ENCODE data around the gene FOXN4. TPM values are rescaled to one million over a fixed set of nuclear protein-coding genes. Genes with fewer than 3 reads are reported as not detected.

The FOXN4 gene
- total RNA-seq, 4 donors from 2014 or later: not detected

GRCh38 chr12:109275173-109275572, 33.9 kb downstream of the FOXN4 start:
- H3K27me3 ChIP-seq: no peaks in the 10 kb centered on the region
- H3K27ac ChIP-seq (replicated peaks in 1 of 4): no peak overlapping the region
- WGBS: 76% methylated on average over 4 of the region's 4 CpGs
- TF ChIP-seq EP300 (IDR thresholded peaks at IDR 0.05): no peak
- H3K4me3 ChIP-seq: no peak overlapping the region
- intact Hi-C loops (cut with DNase I): no loop called here
- no peaks in the 10 kb centered on the region for H3K9me3 ChIP-seq
- no peak for DNase-seq (ENCODE audit: extremely low spot score)
- H3K4me1 ChIP-seq: peaks cover 6 to 34% (median 25%) of the 10 kb centered on the region in 4 donors
- H3K36me3 ChIP-seq: peaks cover 0 to 6% (median 0%) of the 10 kb centered on the region in 4 donors

- no peak overlapping the region for H3K4me3 ChIP-seq
- no peak overlapping the region for H3K27ac ChIP-seq (replicated peaks in 1 of 4)
- H3K36me3 ChIP-seq: peaks cover 0 to 6% (median 0%) of the 10 kb centered on the region in 4 donors
- WGBS: no CpG with 5 or more reads among the region's 1 CpG
- DNase-seq (ENCODE audit: extremely low spot score): no peak
- H3K9me3 ChIP-seq: no peaks in the 10 kb centered on the region
- intact Hi-C loops (cut with DNase I): no loop called here
- TF ChIP-seq EP300 (IDR thresholded peaks at IDR 0.05) (no peak), POLR2AphosphoS5 (IDR thresholded peaks at IDR 0.05) (no peak), POLR2A (IDR thresholded peaks at IDR 0.05; ENCODE audit: low read depth) (no peak), CTCF (IDR thresholded peaks at IDR 0.05) (no peak)
- H3K27me3 ChIP-seq: no peaks in the 10 kb centered on the region
- H3K4me1 ChIP-seq: peaks cover 6 to 34% (median 22%) of the 10 kb centered on the region in 4 donors
Measured at GRCh38 chr12:109274381-109274780, 34.7 kb downstream of the FOXN4 start.

GRCh38 chr12:109273354-109273753, 35.7 kb downstream of the FOXN4 start:
- DNase-seq (ENCODE audit: extremely low spot score): no peak
- Histone ChIP-seq H3K36me3 (peaks cover 0 to 10% (median 7%) of the 10 kb centered on the region in 4 donors), H3K9me3 (no peaks in the 10 kb centered on the region), H3K4me1 (peaks cover 2 to 32% (median 14%) of the 10 kb centered on the region in 4 donors), H3K27ac (replicated peaks in 1 of 4) (no peak overlapping the region), H3K4me3 (no peak overlapping the region), H3K27me3 (no peaks in the 10 kb centered on the region)
- 45% methylated on average over 16 of the region's 16 CpGs for WGBS
- TF ChIP-seq POLR2AphosphoS5 (IDR thresholded peaks at IDR 0.05) (no peak), POLR2A (IDR thresholded peaks at IDR 0.05; ENCODE audit: low read depth) (no peak), CTCF (IDR thresholded peaks at IDR 0.05) (no peak), EP300 (IDR thresholded peaks at IDR 0.05) (no peak)
- intact Hi-C loops (cut with DNase I): no loop called here

DNA sequence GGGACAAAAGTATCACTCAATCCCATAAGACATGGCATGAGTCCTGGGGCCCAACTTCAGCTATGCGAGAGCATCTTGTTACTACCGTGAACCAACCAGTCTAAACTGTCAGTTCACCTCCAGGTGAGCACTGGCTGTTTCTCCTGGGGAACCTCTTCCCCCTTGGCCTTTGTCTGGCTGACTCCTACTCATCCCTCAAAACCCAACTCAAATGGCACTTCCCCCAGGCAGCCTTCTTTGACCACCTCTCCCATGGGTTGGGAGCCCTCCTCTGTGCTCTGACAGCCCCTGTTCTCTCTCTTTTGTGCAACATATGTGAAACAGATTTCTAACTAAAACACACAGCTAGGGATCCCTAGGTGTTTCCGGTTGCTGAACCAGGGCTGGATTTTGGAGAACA, 37.7 kb downstream of the FOXN4 start:
- DNase-seq (ENCODE audit: extremely low spot score): no peak
- peaks cover 11 to 29% (median 25%) of the 10 kb centered on the region in 4 donors for H3K36me3 ChIP-seq
- intact Hi-C loops (cut with DNase I): no loop called here
- H3K27ac ChIP-seq (replicated peaks in 1 of 4): no peak overlapping the region
- no peak for TF ChIP-seq POLR2A (IDR thresholded peaks at IDR 0.05; ENCODE audit: low read depth)
- no peak for TF ChIP-seq EP300 (IDR thresholded peaks at IDR 0.05)
- no peak for TF ChIP-seq POLR2AphosphoS5 (IDR thresholded peaks at IDR 0.05)
- TF ChIP-seq CTCF (IDR thresholded peaks at IDR 0.05): no peak
- no peaks in the 10 kb centered on the region for H3K9me3 ChIP-seq
- H3K4me3 ChIP-seq: no peak overlapping the region
- peaks cover 0 to 14% (median 5%) of the 10 kb centered on the region in 4 donors for H3K4me1 ChIP-seq
- H3K27me3 ChIP-seq: no peaks in the 10 kb centered on the region
- 93% methylated on average over 3 of the region's 3 CpGs for WGBS

- TF ChIP-seq CTCF (IDR thresholded peaks at IDR 0.05): no peak
- TF ChIP-seq POLR2A (IDR thresholded peaks at IDR 0.05; ENCODE audit: low read depth): no peak
- no peak for TF ChIP-seq EP300 (IDR thresholded peaks at IDR 0.05)
- TF ChIP-seq POLR2AphosphoS5 (IDR thresholded peaks at IDR 0.05): no peak
- H3K4me1 ChIP-seq: peaks cover 0 to 14% (median 5%) of the 10 kb centered on the region in 4 donors
- H3K4me3 ChIP-seq: no peak overlapping the region
- H3K27me3 ChIP-seq: no peaks in the 10 kb centered on the region
- no peak for DNase-seq (ENCODE audit: extremely low spot score)
- no peak overlapping the region for H3K27ac ChIP-seq (replicated peaks in 1 of 4)
- no peaks in the 10 kb centered on the region for H3K9me3 ChIP-seq
- intact Hi-C loops (cut with DNase I): no loop called here
- peaks cover 20 to 38% (median 34%) of the 10 kb centered on the region in 4 donors for H3K36me3 ChIP-seq
- 27% methylated on average over 1 of the region's 1 CpG for WGBS
Measured at GRCh38 chr12:109270494-109270893, 38.6 kb downstream of the FOXN4 start.

Measured in esophagus muscularis mucosa (tissue), 4 donors.